Mesothelial cell of epicardium (in vitro differentiated cells): ENCODE data around the gene MEA1. TPM values are rescaled to one million over a fixed set of nuclear protein-coding genes. Genes with fewer than 3 reads are reported as not detected.

Source experiments
- DNase-seq, 2 experiments: peaks; one replicate each; pipeline ENCODE4 v3.0.0; 2021; ENCODE audit warnings: low spot score in 2 of 2; ENCODE audit not compliant: unreplicated experiment in 2 of 2
- H3K27ac Mint-ChIP-seq: 2 replicates; pipeline ENCODE4 v1.8.0; 2021; ENCODE audit warnings: mixed read lengths
- H3K27me3 Mint-ChIP-seq: 2 replicates; pipeline ENCODE4 v1.8.0; 2021; ENCODE audit warnings: low read depth, mixed read lengths
- H3K36me3 Mint-ChIP-seq: 2 replicates; pipeline ENCODE4 v1.8.0; 2021; ENCODE audit warnings: mixed read lengths
- H3K4me1 Mint-ChIP-seq: 2 replicates; pipeline ENCODE4 v1.8.0; 2021; ENCODE audit warnings: mixed read lengths
- H3K4me3 Mint-ChIP-seq: 2 replicates; pipeline ENCODE4 v1.8.0; 2021; ENCODE audit warnings: mild to moderate bottlenecking, moderate library complexity, mixed read lengths
- H3K9me3 Mint-ChIP-seq: 2 replicates; pipeline ENCODE4 v1.8.0; 2021; ENCODE audit warnings: mixed read lengths
- total RNA-seq: library from RNA; stranded (reverse); gene quantifications from 3 replicates; pipeline ENCODE4 v1.2.1, GENCODE V29; 2021
- TF ChIP-seq, protein P1 (sequence below): fragments of 200-600 bp; sonication (generic); IDR thresholded peaks from one replicate; pipeline ENCODE4 v1.5.0; 2021; ENCODE audit warnings: antibody characterized with exemption; ENCODE audit not compliant: unreplicated experiment

Gene MEA1
- total RNA-seq, 1 donor from 2014 or later: 60.1 TPM

DNA sequence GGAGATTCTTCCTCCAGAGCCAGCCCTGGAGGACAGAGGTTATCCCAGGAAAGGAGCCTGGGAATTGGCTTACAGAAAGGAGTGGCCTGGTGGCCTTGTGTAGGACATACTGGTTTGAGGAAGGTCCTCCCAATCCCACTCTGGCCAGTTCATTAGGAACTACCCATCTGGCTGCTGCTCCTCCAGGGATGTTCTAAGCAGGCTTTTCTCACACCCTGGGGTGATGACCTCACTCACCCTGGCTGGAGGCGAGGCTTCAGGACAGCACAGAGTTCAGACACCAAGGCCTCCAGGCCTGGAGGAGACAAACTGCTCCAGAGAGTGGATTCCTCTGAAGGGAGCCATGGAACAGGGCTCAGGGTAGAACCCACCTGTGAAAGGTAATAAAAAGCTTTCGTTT lies 44.3 kb downstream of the MEA1 start:
- Mint-ChIP-seq H3K4me3 (no peak overlapping the region), H3K4me1 (no peaks in the 10 kb centered on the region), H3K9me3 (no peaks in the 10 kb centered on the region), H3K36me3 (peaks cover 12% of the 10 kb centered on the region), H3K27me3 (no peaks in the 10 kb centered on the region), H3K27ac (no peak overlapping the region)
- DNase-seq: no peak
- TF ChIP-seq, protein P1, sequence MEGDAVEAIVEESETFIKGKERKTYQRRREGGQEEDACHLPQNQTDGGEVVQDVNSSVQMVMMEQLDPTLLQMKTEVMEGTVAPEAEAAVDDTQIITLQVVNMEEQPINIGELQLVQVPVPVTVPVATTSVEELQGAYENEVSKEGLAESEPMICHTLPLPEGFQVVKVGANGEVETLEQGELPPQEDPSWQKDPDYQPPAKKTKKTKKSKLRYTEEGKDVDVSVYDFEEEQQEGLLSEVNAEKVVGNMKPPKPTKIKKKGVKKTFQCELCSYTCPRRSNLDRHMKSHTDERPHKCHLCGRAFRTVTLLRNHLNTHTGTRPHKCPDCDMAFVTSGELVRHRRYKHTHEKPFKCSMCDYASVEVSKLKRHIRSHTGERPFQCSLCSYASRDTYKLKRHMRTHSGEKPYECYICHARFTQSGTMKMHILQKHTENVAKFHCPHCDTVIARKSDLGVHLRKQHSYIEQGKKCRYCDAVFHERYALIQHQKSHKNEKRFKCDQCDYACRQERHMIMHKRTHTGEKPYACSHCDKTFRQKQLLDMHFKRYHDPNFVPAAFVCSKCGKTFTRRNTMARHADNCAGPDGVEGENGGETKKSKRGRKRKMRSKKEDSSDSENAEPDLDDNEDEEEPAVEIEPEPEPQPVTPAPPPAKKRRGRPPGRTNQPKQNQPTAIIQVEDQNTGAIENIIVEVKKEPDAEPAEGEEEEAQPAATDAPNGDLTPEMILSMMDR: no peak

DNA sequence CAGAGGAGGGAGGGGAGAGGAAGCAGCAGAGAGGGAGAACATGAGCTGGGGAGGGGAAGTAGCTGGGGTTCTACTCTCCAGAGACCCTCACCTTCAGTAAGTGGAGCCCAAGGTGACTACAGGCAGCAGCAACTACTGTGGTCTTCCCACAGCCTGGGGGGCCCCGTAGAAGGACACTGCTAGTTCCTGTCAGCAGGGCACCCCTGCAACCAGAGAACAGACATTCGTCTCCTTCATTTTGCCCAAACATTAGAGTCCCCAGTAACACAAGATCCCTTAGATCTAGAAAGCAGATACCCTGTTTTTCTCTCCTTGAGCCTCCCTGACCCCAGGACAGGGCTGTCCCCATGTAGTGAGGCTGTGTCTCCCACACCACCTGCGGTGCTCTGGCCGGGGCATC lies 45.0 kb downstream of the MEA1 start:
- Mint-ChIP-seq H3K27me3 (no peaks in the 10 kb centered on the region), H3K4me3 (no peak overlapping the region), H3K9me3 (no peaks in the 10 kb centered on the region), H3K36me3 (peaks cover 12% of the 10 kb centered on the region), H3K4me1 (no peaks in the 10 kb centered on the region), H3K27ac (no peak overlapping the region)
- TF ChIP-seq, protein P1: no peak
- DNase-seq: no peak

DNA sequence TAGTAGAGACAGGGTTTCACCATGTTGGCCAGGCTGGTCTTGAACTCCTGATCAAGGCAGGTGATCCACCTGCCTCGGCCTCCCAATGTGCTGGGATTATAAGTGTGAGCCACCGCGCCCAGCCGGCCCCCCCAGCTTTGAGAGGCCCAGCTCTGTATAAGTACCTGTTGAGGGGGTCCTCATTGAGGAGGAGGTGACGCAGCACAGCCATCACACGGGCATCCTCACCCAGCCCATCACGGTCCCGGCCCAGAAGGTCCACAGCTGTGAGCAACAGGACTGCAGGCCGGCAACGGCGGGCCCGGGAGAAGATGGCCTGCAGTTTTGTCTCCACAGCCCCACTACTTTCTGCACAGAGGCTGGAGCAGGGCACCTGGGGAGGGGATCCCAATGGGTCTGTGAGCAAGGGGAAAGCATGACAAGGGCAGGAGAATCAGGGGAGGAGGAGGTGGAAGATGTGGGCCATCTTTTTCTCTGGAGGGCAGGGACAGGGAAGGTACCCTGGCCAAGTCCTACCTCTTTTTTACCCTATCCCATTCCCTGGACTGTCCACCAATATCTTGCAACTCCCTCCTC lies 45.5 kb downstream of the MEA1 start:
- H3K4me1 Mint-ChIP-seq: no peaks in the 10 kb centered on the region
- no peaks in the 10 kb centered on the region for H3K9me3 Mint-ChIP-seq
- no peak overlapping the region for H3K27ac Mint-ChIP-seq
- H3K27me3 Mint-ChIP-seq: no peaks in the 10 kb centered on the region
- TF ChIP-seq, protein P1: no peak
- peaks cover 11% of the 10 kb centered on the region for H3K36me3 Mint-ChIP-seq
- DNase-seq: no peak
- no peak overlapping the region for H3K4me3 Mint-ChIP-seq

DNA sequence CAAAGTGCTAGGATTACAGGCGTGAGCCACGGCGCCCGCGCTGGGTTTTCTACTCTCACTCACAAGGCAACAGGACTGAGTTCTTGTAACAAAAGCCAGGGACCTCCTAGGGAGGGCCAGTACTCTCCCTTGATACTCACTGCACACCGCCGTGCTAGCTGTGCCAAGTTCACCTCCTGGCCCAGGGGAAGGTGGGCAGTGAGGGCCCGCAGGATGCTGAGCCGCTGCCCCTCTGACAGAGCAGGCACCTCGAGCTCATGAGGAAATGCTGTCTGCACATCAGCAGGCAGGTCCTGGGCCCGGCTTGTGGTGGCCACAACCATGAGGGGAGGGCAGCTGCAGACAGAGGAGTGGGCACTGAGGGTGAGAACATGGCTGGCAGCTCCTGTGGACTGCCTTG lies 46.5 kb downstream of the MEA1 start:
- TF ChIP-seq, protein P1: no peak
- H3K36me3 Mint-ChIP-seq: peaks cover 19% of the 10 kb centered on the region
- H3K27me3 Mint-ChIP-seq: peaks cover 3% of the 10 kb centered on the region
- no peak for DNase-seq
- H3K4me1 Mint-ChIP-seq: no peaks in the 10 kb centered on the region
- no peaks in the 10 kb centered on the region for H3K9me3 Mint-ChIP-seq
- no peak overlapping the region for H3K4me3 Mint-ChIP-seq
- H3K27ac Mint-ChIP-seq: no peak overlapping the region

DNA sequence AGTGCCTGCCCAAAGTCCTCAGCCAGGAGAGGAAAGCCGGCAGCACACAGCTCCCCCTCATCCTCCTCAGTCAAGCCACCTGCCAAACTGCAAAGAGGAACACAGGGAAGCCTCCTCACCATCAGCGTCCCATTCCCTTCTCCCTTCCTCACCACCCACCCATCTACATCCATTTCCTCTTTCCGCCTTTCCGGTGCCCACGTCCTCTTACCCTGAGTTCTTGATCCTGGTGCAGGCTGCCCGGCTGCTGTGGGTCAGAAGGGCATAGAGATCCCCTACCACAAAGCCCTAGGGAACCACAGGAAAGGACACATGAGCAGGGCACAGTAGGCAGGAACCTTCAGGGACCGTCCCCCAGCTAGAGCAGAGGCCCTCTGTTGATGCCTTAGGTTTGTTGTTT lies 47.2 kb downstream of the MEA1 start:
- Mint-ChIP-seq H3K27me3 (peaks cover 5% of the 10 kb centered on the region), H3K4me3 (no peak overlapping the region), H3K4me1 (no peaks in the 10 kb centered on the region), H3K36me3 (peaks cover 22% of the 10 kb centered on the region), H3K9me3 (no peaks in the 10 kb centered on the region), H3K27ac (no peak overlapping the region)
- TF ChIP-seq, protein P1: no peak
- no peak for DNase-seq
